OCI-LY7 (cell line): ENCODE measurements around the gene ATP8B2.

ENCODE experiments used
- EZH2phosphoT487 ChIP-seq: fragments of 200-600 bp; sonication (generic); IDR thresholded peaks from 2 replicates; pipeline ENCODE4 v1.6.1; 2018; ENCODE audit warnings: low read depth, borderline replicate concordance, mild to moderate bottlenecking, mixed run types, antibody characterized with exemption, low read length, moderate library complexity, mixed read lengths
- TF ChIP-seq, protein P1 (sequence below): fragments of 200-600 bp; sonication (generic); conservative IDR thresholded peaks from 2 replicates; pipeline ENCODE4 v1.5.1; 2014; ENCODE audit warnings: mild to moderate bottlenecking, antibody characterized with exemption, low read length, moderate library complexity, mixed read lengths

DNA sequence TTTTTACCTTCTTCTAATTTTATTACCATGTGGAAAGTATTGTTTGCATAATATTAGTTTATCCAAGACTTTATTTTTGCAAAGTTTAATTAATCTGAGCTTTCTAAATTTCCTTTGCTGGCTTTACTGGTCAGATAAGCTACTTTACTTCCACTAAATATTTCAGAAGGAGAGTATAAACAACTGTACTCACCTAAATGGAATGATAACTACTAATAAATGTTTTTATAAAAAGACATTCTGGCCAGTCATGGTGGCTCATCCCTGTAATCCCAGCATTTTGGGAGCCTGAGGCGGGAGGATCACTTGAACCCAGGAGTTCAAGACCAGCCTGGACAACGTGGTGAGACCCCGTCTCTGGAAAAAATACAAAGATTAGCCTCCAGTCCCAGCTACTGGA is 36.0 kb downstream of the ATP8B2 start:
- TF ChIP-seq, protein P1, sequence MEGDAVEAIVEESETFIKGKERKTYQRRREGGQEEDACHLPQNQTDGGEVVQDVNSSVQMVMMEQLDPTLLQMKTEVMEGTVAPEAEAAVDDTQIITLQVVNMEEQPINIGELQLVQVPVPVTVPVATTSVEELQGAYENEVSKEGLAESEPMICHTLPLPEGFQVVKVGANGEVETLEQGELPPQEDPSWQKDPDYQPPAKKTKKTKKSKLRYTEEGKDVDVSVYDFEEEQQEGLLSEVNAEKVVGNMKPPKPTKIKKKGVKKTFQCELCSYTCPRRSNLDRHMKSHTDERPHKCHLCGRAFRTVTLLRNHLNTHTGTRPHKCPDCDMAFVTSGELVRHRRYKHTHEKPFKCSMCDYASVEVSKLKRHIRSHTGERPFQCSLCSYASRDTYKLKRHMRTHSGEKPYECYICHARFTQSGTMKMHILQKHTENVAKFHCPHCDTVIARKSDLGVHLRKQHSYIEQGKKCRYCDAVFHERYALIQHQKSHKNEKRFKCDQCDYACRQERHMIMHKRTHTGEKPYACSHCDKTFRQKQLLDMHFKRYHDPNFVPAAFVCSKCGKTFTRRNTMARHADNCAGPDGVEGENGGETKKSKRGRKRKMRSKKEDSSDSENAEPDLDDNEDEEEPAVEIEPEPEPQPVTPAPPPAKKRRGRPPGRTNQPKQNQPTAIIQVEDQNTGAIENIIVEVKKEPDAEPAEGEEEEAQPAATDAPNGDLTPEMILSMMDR: no peak
- no peak for TF ChIP-seq EZH2phosphoT487
